H1 (cell line): Measurements from ENCODE around the gene TIAM2.

Source experiments
- ASH2L ChIP-seq: fragments of 200-600, 300-600 bp; sonication (generic); IDR thresholded peaks from one replicate; pipeline ENCODE4 v1.7.1; 2017; ENCODE audit warnings: low read length
- ATF2 ChIP-seq: IDR thresholded peaks from 2 replicates; pipeline ENCODE4 v1.6.1; 2012; ENCODE audit warnings: low read length, inconsistent platforms
- CBX5 ChIP-seq: fragments of 300-800, 300-1000 bp; sonication (generic); IDR thresholded peaks from 2 replicates; pipeline ENCODE4 v1.7.1; 2016; ENCODE audit warnings: antibody characterized with exemption, low read length, low read depth
- CTCF ChIP-seq, 3 experiments: IDR thresholded peaks; 1 replicate in 2 of 3; 2 replicates in 1 of 3; pipeline versions ENCODE4 v1.5.1 to v1.6.1; 2011; ENCODE audit warnings: low read length in 3 of 3, mild to moderate bottlenecking in 3 of 3, inconsistent platforms in 2 of 3, low read depth in 1 of 3, moderate library complexity in 1 of 3; ENCODE audit not compliant: insufficient read depth in 1 of 3; ENCODE audit errors: control extremely low read depth in 1 of 3
- EP300 ChIP-seq, 2 experiments: IDR thresholded peaks; 1 replicate in 1 of 2; 2 replicates in 1 of 2; pipeline ENCODE4 v1.6.1; 2011 to 2012; ENCODE audit warnings: low read depth in 2 of 2, low read length in 2 of 2, mild to moderate bottlenecking in 2 of 2, borderline replicate concordance in 1 of 2, inconsistent platforms in 1 of 2, moderate library complexity in 1 of 2
- GTF2F1 ChIP-seq: IDR thresholded peaks from 2 replicates; pipeline ENCODE4 v1.6.1; 2012; ENCODE audit warnings: low read depth, low read length, improper control_type of control experiment, borderline replicate concordance
- KDM1A ChIP-seq: fragments of 200-600, 300-600 bp; sonication (generic); IDR thresholded peaks from 2 replicates; pipeline ENCODE4 v1.7.1; 2016; ENCODE audit warnings: mild to moderate bottlenecking, low read length, borderline replicate concordance
- POLR2A ChIP-seq, 2 experiments: IDR thresholded peaks; 1 replicate in 1 of 2; 2 replicates in 1 of 2; pipeline ENCODE4 v1.6.1; 2011; ENCODE audit warnings: low read depth in 2 of 2, low read length in 2 of 2, mild to moderate bottlenecking in 2 of 2; ENCODE audit errors: control extremely low read depth in 1 of 2
- POLR2AphosphoS5 ChIP-seq: IDR thresholded peaks from 2 replicates; pipeline ENCODE4 v1.6.1; 2011; ENCODE audit warnings: low read depth, low read length
- RFX5 ChIP-seq: IDR thresholded peaks from 2 replicates; pipeline ENCODE4 v1.6.1; 2011; ENCODE audit warnings: low read depth, low read length, improper control_type of control experiment, borderline replicate concordance
- TAF7 ChIP-seq: optimal IDR thresholded peaks from 2 replicates; pipeline ENCODE3; 2011; ENCODE audit warnings: low read depth, mild to moderate bottlenecking, inconsistent platforms, low read length, moderate library complexity, borderline replicate concordance

GRCh38 chr6:155064303-155064702, 69.2 kb downstream of the TIAM2 start:
- TF ChIP-seq CTCF (IDR thresholded peaks at IDR 0.05; ENCODE audit: control extremely low read depth in 1 of 3, insufficient read depth in 1 of 3, low read depth in 1 of 3, low read length in 3 of 3) (no peak), POLR2A (IDR thresholded peaks at IDR 0.05; ENCODE audit: control extremely low read depth in 1 of 2, low read depth in 2 of 2, low read length in 2 of 2) (no peak), POLR2AphosphoS5 (no peak), ATF2 (no peak), EP300 (IDR thresholded peaks at IDR 0.05; ENCODE audit: borderline replicate concordance in 1 of 2, low read depth in 2 of 2, low read length in 2 of 2) (no peak), ASH2L (no peak), TAF7 (no peak), CBX5 (no peak), GTF2F1 (no peak), RFX5 (no peak), KDM1A (no peak)
